Brain microvascular endothelial cell (primary cell): Measurements from ENCODE around the gene NAPEPLD.
"Not testable (repeated sequence)": the region's sequence is repeated elsewhere in the genome, so short reads cannot be mapped to it uniquely, and the experiment has no call there.

Experiments used
- DNase-seq: peaks from one replicate; pipeline ENCODE4 v3.0.0-alpha.2; 2020
- H3K27ac ChIP-seq: fragments of 250-450 bp; sonication (Bioruptor Pico); 2 replicates; pipeline ENCODE4 v1.5.1; 2020; ENCODE audit warnings: mild to moderate bottlenecking, moderate library complexity
- H3K27me3 ChIP-seq: fragments of 250-450 bp; sonication (Bioruptor Pico); replicated peaks from 2 replicates; pipeline ENCODE4 v1.5.1; 2020; ENCODE audit warnings: mild to moderate bottlenecking
- H3K36me3 ChIP-seq: fragments of 250-450 bp; sonication (Bioruptor Pico); replicated peaks from 2 replicates; pipeline ENCODE4 v1.5.1; 2020; ENCODE audit warnings: mild to moderate bottlenecking
- H3K4me3 ChIP-seq: 2 replicates; pipeline ENCODE4 v1.5.1; 2011; ENCODE audit warnings: low read depth, mild to moderate bottlenecking, control low read depth, low read length, moderate library complexity
- CTCF ChIP-seq: IDR thresholded peaks from 2 replicates; pipeline ENCODE4 v1.5.1; 2011; ENCODE audit warnings: low read depth, mild to moderate bottlenecking, moderate library complexity, low read length, control low read depth, inconsistent platforms; ENCODE audit errors: missing control alignments
- in situ Hi-C: cut with HindIII; loops from 2 replicates; pipeline ENCODE4 v1.10.0; 2017; ENCODE audit warnings: low sequenced_read_pairs, low pct_ligation_motif_present

Gene NAPEPLD

GRCh38 chr7:103058122-103058521 is 90.8 kb downstream of the NAPEPLD start:
- no peaks in the 10 kb centered on the region for H3K36me3 ChIP-seq
- in situ Hi-C loops: no loop called here
- TF ChIP-seq CTCF: no peak

GRCh38 chr7:103056006-103056405 is 92.9 kb downstream of the NAPEPLD start:
- DNase-seq, H3K27ac ChIP-seq, H3K27me3 ChIP-seq, H3K36me3 ChIP-seq, in situ Hi-C loops, H3K4me3 ChIP-seq: not testable (repeated sequence)

More at GRCh38 chr7:103058122-103058521, 90.8 kb downstream of the NAPEPLD start:
- no peak for DNase-seq
- no peak overlapping the region for H3K27ac ChIP-seq
- no peaks in the 10 kb centered on the region for H3K27me3 ChIP-seq
- H3K4me3 ChIP-seq: no peak overlapping the region

GRCh38 chr7:103051519-103051918 is 97.4 kb downstream of the NAPEPLD start:
- in situ Hi-C loops: no loop called here
- H3K27me3 ChIP-seq: no peaks in the 10 kb centered on the region
- no peak for DNase-seq
- TF ChIP-seq CTCF: no peak
- no peaks in the 10 kb centered on the region for H3K36me3 ChIP-seq
- no peak overlapping the region for H3K27ac ChIP-seq
- no peak overlapping the region for H3K4me3 ChIP-seq
